ENCODE data around the gene FECH.
"Not testable (repeated sequence)": the region's sequence is repeated elsewhere in the genome, so short reads cannot be mapped to it uniquely, and the experiment has no call there.

The FECH gene

DNA sequence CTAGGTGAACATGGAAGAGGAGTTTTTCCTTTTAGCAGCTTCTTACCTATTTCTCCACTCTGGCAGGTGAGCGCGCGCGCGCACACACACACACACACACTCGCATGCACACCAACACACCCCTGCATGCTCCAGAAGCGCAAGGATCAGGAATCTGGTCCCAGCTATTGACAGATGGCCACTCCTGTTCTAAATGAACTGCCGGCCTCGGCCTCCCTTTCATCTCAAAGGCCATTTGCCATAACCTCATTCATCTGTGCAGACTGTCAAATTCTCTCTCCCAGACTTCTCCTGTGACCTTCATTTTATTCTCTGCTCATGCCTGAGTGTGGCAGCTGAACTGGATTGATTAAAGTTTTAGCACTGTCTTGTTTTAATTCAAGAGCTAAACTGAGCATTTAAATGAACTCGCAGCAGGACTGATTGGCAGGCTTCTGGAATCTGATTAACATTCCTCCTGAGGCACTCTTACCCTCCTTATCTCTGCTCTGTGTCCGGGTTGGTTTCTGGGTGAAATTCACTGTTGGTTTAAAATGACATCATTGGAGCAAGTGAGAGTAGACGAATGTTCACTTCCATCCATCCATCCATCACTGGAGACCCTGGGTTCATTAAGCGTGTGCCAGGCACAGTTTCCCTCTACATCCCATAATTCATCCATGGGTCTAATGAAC is 58.8 kb downstream of the FECH start:
- no peak for DNase-seq

DNA sequence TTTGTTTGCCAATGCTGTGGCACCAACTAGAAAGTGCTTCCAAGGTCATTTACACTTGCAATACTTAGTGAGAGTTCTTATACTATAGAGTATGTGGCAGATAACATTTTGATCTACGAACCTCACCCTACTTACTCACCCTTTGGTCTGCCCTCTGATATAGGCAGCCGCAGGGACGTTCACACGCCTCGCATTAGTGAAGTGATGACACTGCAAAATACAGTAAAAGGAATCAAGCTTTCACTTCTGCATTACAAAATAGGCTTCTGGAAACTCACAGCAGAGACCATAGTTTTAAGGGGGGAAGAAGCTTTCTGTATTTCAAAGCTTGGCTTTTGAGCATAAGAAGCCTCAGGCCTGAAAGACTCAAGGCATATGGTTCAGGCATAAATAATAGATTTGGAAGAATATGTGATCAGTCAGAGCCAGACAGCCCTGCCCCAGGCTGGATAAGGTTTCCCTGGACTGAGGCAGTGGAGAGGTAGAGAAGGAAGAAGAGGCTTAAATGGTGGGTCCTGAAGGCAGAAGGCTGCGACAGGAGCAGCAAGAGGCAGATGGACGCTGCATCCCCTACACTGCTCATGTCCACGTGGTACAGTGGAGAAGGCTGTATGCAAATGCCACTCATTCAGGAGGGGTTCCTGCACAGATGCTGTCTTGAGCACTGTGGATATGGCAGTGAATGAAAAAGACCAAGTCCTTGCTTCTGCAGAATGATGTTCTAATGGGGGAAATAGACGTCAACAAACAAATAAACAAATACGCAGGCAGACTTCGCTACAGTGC is 63.1 kb downstream of the FECH start:
- no peak for DNase-seq

DNA sequence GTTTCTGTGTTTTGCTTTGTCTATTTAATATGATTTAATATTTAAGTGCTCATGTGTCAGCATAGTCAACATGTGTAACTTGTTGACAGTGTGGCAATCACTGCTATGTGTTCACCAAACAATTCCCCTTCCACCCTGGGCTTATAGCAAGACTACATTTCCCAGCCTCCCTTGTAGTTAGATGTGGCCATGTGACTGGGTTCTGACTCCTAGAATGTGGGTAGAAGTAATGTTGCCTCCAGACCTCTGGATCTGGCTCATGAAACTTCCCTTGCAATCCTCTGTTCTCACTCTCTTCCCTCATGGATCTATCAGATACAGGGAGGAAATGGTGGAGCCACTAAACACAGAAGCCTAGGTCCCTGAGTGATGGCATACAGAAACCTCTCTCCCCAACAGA is 64.2 kb downstream of the FECH start:
- DNase-seq = not testable (repeated sequence)

DNA sequence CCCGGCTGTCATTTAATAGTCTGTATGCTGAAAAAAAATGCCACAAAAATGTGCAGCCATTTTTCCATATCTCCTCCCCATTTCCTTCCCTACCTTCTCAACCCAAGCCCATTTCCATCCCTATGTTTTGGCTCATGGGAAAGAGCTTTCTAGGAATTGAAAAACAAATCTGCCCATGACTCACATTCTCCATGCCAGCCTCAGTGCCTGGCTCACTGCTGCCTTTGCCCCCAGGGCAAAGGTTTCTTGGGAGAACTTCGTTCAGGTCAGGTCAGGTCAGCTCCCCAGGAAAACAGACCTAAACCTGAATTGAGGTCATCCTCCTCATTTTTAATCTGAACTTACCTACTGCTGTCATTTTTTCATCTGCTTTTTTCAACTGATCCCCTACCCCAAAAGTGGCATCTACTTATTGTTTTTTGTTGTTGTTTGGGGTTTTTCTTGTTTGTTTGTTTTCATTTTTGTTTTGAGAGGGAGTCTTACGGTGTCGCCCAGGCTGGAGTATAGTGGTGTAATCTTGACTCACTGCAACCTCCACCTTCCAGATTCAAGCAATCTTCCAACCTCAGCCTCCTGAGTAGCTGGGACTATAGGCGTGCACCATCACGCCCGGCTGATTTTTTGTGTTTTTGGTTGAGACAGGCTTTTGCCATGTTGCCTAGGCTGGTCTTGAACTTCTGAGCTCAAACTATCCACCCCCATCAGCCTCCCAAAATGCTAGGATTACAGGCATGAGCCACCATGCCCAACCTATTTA is 66.7 kb downstream of the FECH start:
- DNase-seq = no peak

DNA sequence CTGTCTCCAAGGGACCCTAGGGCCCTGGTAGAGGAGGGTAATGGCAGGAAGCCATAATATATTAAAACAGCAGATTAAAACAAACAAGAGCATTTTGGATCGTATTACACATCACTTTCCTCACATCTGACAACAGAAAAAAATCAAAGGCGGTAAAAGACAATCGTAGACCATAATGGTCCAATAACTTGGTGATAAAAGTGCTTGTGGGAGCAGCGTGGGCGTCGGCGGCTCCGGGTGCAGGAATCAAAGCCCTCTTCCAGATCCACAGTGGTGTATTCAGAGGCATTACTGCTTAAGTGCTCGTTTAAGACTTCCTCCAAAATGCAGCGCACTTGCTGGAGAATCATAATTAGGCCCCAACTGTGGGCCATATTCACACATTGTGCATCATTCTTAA is 68.0 kb downstream of the FECH start:
- DNase-seq = no peak

DNA sequence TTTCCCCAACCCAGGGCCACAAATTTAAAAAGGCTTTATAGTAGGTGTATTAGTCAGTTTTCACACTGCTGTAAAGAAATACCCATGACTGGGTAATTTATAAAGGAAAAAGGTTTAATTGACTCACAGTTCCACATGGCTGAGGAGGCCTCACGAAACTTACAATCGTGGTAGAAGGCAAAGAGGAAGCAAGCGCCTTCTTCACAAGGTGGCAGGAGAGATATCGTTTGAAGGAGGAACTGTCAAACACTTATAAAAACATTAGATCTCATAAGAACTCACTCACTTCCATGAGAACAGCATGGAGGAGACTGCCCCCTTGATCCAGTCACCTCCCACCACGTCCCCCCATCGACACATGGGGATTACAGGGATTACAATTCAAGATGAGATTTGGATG is 70.4 kb downstream of the FECH start:
- DNase-seq = no peak

DNA sequence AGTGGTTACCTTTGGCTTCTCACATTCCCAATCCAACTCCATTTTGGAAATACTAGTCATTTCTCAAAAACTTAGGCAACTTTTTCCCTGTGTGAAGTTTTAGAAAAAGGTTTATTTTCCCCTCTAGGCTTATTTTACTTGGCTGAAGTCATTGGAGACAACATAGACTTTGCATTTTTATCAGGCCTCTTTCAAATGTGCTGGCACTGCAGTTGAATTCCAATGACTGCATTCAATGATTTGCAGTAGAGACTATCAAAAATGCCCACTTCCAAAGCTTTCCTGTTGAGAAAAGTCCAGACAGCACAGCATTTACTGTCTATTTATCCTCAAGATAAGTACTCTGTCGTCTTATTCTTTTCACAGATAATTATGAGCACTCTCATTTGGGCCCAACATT is 81.3 kb downstream of the FECH start:
- DNase-seq = no peak

DNA sequence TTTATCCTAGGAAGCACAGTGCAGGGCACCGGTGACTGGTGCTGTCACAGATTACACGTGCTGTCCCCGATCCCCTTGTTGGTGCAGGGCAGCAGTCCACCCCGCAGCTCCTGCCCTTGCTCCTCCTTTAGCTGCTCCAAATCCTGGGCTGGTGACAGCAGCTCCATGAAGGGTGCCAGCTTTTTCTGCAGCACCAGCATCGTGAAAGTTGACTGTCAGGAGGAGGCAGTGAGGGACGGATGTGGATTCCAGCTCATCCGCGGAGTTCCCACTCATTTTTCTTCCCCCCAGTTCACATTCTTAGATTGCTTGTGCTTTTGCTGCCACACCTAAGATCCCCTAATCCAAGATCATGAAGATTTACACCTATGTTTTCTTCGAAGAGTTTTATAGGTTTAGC is 83.9 kb downstream of the FECH start:
- DNase-seq = no peak

DNA sequence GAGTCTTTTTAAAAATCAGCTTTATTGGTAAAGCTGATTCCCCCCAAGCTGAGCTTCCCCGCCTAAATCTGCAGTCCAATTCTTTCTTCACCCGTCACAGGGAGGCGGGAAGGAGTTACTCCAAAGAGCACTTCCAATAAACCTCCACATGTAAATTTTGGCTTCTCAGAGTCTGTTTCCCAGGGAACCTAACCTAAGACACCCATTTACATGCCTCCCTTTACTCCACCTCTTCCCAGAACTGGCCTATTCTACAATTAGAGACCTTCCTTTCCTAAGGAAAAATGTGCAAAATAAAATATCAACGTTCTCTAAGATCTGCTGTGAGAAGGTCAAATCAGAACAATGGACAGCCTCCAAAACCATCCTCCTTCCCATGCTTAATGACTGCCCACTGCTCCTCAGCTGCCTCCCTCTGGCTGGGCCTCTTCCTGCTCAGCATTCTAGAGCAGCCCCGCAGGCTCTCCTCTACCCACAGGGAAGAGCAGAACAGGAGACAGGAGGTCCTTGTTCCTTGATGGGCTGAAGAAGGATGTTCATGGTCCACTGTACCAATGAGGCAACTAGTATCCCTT is 87.7 kb downstream of the FECH start:
- no peak for DNase-seq

All from right forelimb (tissue), 1 donor.